K562 treated with DMSO at 1 percent for 24 hours (cell line): ENCODE data around the gene KDM2B. TPM values are rescaled to one million over a fixed set of nuclear protein-coding genes. Genes with fewer than 3 reads are reported as not detected.

ENCODE experiments used
- total RNA-seq: library from RNA; unstranded; fragments of 300-600 nt; gene quantifications from 2 replicates; pipeline ENCODE4 v1.2.3, GENCODE V29; 2022; ENCODE audit warnings: low read depth; ENCODE audit not compliant: insufficient read depth

KDM2B gene
- 36.6 and 37.3 TPM in 2 replicates for total RNA-seq

DNA sequence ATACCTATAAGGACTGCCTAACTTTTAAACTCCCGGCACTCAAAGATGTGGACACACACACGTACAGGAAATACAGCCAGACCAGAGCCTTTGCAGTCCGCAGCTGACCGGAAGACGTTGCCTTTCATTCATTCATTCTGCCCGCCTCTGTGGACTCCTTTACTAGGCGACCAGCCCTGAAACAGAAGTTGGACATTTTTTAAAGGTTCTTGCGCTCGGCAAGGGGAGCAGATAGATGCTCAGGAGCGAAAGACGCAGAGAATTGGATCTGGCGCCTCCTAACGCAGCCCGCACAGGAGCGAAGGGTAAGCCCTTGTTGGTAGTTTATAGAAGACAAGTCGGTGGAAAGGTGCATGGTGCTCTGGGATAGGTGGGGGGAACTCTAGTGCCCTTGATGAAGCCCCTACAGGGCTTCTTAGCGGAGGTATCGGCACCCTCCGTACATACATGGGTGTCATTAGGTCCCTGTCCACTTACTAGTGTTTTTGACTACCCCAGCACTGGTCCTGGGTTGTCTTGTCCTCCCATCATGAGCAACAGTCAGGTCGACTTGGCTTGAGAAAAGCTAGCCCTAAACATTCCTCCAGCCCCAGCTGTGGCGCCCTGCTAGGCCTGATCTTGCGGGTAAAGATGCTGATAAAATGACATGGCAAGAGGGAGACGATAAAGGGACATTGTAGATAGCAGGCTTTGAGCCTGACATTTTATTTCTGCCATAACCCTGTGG lies at the start of gene KDM2B:
TSS of gene KDM2B (minus strand) at position 65 of the 727 bp plus-strand sequence. CDS start 112 bp downstream, outside the sequence.

GRCh38 chr12:121626087-121626852 lies 45.4 kb upstream of the KDM2B start, which contains the start of gene ORAI1:
TSS of gene ORAI1 (plus strand) at chr12:121626530.

DNA sequence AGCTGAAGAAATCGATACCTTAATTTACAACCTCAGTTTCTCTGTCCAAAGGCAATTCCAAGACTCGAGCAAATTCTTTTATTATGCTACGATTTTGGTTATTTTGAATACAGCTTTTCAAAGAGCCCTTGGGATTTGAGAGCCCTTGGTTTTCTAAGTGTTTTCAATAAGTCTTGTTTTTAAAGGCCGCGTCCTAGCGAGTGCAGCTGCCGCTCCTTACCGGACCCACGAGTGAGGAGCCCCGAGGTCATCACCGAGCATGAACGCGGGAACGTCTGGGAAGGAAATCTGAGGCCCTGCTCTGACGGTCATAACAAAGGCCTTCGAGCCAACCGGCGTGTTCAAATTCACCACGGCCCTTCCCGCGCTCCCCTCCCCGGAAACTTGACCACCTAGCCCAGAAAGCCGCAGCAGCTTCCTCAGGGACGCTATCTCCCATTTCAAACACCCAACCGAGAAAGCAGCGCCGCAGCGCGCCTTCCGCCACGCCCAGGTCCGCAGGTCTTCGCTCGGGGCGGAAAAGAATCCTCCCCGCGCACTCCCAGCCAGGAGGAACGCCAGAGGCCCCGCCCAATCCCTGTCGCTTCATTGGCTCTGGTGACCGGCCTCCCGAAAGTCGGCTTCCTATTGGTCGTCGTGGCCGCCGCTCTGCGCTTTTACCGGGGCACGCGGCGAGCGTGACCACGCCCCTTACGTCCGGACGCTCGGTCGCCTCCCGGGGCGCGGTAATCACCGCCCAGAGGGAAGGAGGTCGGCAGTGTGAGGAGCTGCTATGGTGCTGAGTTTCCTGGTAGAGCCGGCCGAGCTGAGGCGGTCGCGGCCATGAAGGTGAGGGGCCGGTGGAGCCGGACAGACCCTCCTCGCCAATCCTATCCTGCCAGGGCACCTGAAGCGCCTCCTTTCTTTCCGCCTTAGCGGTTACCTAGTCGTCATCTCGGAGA lies 181.2 kb downstream of the KDM2B start, which contains the start of gene RNF34:
TSS of gene RNF34 (plus strand) at position 728 of the 941 bp plus-strand sequence. CDS start at position 823, 95 bp downstream.

Other genes with a start within 250 kb of the KDM2B start
- 127 and 131 TPM in 2 replicates for gene ANAPC5, start 228.6 kb downstream of the KDM2B start, total RNA-seq
- 34.9 and 37.2 TPM in 2 replicates for gene RNF34, start 180.9 kb downstream of the KDM2B start, total RNA-seq
- 94.2 and 110 TPM in 2 replicates for gene ORAI1, start 45.5 kb upstream of the KDM2B start, total RNA-seq
- 0.14 TPM in 1 of 2 replicates, not detected in the other for gene MORN3, start 88.6 kb upstream of the KDM2B start, total RNA-seq
- gene TMEM120B, start 131.7 kb upstream of the KDM2B start, total RNA-seq: 11.1 and 16.2 TPM in 2 replicates
- gene RHOF, start 212.7 kb upstream of the KDM2B start, total RNA-seq: 2.6 and 3.2 TPM in 2 replicates
- gene SETD1B, start 223.0 kb upstream of the KDM2B start, total RNA-seq: 9.5 and 10.2 TPM in 2 replicates